Ectodermal cell (in vitro differentiated cells): ENCODE measurements around the gene OR2J3.
"Not testable (repeated sequence)": the region's sequence is repeated elsewhere in the genome, so short reads cannot be mapped to it uniquely, and the experiment has no call there.

Experiments
- H3K27ac ChIP-seq: 2 replicates; pipeline ENCODE4 v1.7.0; 2013; ENCODE audit warnings: mild to moderate bottlenecking, low read depth, low read length; ENCODE audit not compliant: insufficient read depth, poor library complexity, severe bottlenecking
- H3K27me3 ChIP-seq: 2 replicates; pipeline ENCODE4 v1.7.0; 2013; ENCODE audit warnings: mild to moderate bottlenecking, low read length; ENCODE audit not compliant: insufficient read depth, control insufficient read depth, poor library complexity, severe bottlenecking
- H3K36me3 ChIP-seq: one replicate; pipeline ENCODE4 v1.7.0; 2013; ENCODE audit warnings: low read length; ENCODE audit not compliant: control insufficient read depth, insufficient read depth
- H3K4me1 ChIP-seq: one replicate; pipeline ENCODE4 v1.7.0; 2013; ENCODE audit warnings: low read length; ENCODE audit not compliant: control insufficient read depth, insufficient read depth
- H3K4me3 ChIP-seq: 2 replicates; pipeline ENCODE4 v1.7.0; 2013; ENCODE audit warnings: low read depth, low read length, control low read depth; ENCODE audit not compliant: insufficient read depth
- H3K9me3 ChIP-seq: 2 replicates; pipeline ENCODE4 v1.7.0; 2013; ENCODE audit warnings: mild to moderate bottlenecking, low read length, moderate library complexity; ENCODE audit not compliant: control insufficient read depth
- WGBS, 2 experiments: methylation state at CpG; one replicate each; pipeline ENCODE4 v1.1.7; 2013; ENCODE audit warnings: missing lambda C conversion rate in 2 of 2; 5-methylcytosine and 5-hydroxymethylcytosine counted together

OR2J3 gene

GRCh38 chr6:29114964-29115363 lies 7.1 kb downstream of the OR2J3 start:
- not testable (repeated sequence) for H3K4me1 ChIP-seq, H3K27ac ChIP-seq, H3K9me3 ChIP-seq, H3K27me3 ChIP-seq, H3K36me3 ChIP-seq, H3K4me3 ChIP-seq
- WGBS, 2 experiments, result no CpG with 5 or more reads among the region's 3 CpGs

DNA sequence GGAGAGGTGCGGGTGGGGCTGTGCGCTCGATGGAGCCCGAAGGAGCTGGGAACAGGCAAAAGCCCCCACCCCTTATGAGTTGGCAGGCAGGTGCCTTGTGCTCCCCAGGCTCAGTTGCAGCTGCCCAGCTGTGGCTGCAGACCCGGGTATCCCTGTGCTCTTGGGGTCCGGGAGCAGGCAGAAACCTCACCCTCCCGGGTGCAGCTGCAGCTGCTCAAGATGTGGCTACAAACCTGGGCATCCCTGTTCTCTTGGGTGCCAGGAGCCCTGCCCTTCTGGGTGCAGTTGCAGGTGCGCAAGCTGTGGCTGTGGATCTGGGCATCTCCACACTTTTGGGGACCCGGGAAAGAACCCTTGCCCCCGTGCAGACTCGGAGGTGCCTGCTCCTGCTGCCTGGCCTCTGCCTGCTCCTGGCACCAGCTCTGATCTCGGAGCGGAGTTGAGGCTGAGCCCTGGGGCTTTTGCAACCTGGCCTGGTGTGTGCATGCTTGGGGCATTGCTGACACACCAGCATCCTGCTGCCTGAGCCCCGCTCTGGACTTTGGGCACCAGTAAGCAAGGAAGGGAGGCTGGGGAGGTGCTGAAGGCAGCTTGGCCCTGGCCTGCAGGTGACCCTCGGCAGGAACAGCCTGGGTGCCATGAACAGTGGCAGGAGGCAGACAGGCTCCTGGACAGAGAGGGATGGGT lies 21.6 kb downstream of the OR2J3 start:
- Histone ChIP-seq H3K27ac (no peak overlapping the region), H3K36me3 (no peaks in the 10 kb centered on the region), H3K4me3 (no peak overlapping the region), H3K9me3 (no peaks in the 10 kb centered on the region), H3K27me3 (no peaks in the 10 kb centered on the region), H3K4me1 (no peaks in the 10 kb centered on the region)
- 87% methylated on average over 15 of the region's 15 CpGs for WGBS, 2 experiments

GRCh38 chr6:29130644-29131043 lies 22.8 kb downstream of the OR2J3 start:
- H3K4me3 ChIP-seq, result no peak overlapping the region
- H3K9me3 ChIP-seq, result no peaks in the 10 kb centered on the region
- no peak overlapping the region for H3K27ac ChIP-seq
- H3K4me1 ChIP-seq, result no peaks in the 10 kb centered on the region
- no peaks in the 10 kb centered on the region for H3K27me3 ChIP-seq
- H3K36me3 ChIP-seq, result no peaks in the 10 kb centered on the region
- 95 to 96% methylated on average over 4 of the region's 4 CpGs for WGBS, 2 experiments

- WGBS, 2 experiments, result 80 to 94% methylated on average over 1 to 2 of the region's 2 CpGs
- Histone ChIP-seq H3K4me1 (no peaks in the 10 kb centered on the region), H3K27me3 (no peaks in the 10 kb centered on the region), H3K36me3 (no peaks in the 10 kb centered on the region), H3K9me3 (no peaks in the 10 kb centered on the region), H3K27ac (no peak overlapping the region), H3K4me3 (no peak overlapping the region)
Measured at GRCh38 chr6:29131691-29132090, 23.8 kb downstream of the OR2J3 start.

DNA sequence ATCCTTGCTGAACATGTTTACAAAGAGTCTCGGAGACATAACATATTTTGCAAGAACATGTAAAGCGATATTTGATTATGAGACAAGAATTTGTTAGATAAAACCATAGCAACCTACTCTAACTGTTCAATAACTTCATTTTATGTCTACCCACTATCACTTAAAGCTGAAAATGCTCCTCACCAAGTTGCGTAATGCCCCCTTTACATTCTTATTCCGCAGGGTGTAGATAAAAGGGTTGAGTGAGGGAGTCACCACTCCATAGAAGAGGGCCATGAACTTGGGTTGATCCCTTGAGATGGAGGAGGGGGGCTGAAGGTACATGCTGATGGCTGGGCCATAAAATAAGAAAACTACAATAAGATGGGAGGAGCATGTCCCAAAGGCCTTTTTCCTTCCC lies 29.9 kb downstream of the OR2J3 start:
- Histone ChIP-seq H3K9me3 (no peaks in the 10 kb centered on the region), H3K36me3 (no peaks in the 10 kb centered on the region), H3K4me3 (no peak overlapping the region), H3K27ac (no peak overlapping the region), H3K4me1 (no peaks in the 10 kb centered on the region), H3K27me3 (no peaks in the 10 kb centered on the region)
- 80 to 96% methylated on average over 2 to 4 of the region's 4 CpGs for WGBS, 2 experiments

- no peak overlapping the region for H3K27ac ChIP-seq
- no peaks in the 10 kb centered on the region for H3K9me3 ChIP-seq
- no CpG with 5 or more reads among the region's 1 CpG for WGBS, 2 experiments
- H3K4me1 ChIP-seq, result no peaks in the 10 kb centered on the region
- no peaks in the 10 kb centered on the region for H3K36me3 ChIP-seq
- no peaks in the 10 kb centered on the region for H3K27me3 ChIP-seq
- H3K4me3 ChIP-seq, result no peak overlapping the region
Measured at GRCh38 chr6:29141606-29142005, 33.7 kb downstream of the OR2J3 start.

DNA sequence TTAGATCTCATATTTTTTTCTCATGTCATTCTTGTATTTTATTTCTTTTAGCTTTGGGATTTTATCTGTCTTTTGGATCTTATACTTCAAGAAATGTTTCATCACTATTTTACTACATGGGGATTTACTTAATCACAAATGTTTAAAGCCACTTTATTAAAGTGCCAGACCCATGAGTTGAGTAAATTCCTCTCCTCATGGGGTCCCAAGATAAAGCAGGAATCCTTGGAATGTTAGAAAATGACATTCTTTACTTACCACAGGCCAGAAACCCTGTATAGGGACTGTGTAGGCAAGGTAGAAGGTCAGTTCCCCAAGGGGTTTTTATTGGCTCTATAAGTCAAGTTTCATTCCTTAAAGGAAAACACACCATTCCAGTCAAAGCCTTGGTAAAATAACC lies 34.5 kb downstream of the OR2J3 start:
- H3K27me3 ChIP-seq, result no peaks in the 10 kb centered on the region
- H3K4me1 ChIP-seq, result no peaks in the 10 kb centered on the region
- H3K27ac ChIP-seq, result no peak overlapping the region
- no peaks in the 10 kb centered on the region for H3K36me3 ChIP-seq
- H3K4me3 ChIP-seq, result no peak overlapping the region
- no peaks in the 10 kb centered on the region for H3K9me3 ChIP-seq

GRCh38 chr6:29146179-29146578 lies 38.3 kb downstream of the OR2J3 start:
- WGBS, 2 experiments, result 88 to 97% methylated on average over 2 of the region's 2 CpGs

DNA sequence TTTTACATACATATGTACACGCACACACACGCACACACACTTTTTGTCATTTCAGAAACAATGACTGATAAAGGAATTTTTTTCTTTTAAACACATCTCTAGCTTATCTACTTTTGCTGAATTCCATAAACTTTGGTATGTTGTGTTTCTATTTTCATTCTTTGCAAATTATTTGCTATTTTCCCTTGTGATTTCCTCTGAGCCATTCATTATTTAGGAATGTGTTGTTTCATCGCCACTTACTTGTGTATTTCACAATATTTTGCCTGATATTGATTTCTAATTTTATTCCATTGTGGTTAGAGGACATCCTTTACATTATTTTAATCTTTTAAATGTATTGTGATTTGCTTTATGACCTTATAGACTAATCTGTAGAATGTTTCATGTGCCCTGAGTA lies 39.2 kb downstream of the OR2J3 start:
- no peak overlapping the region for H3K4me3 ChIP-seq
- H3K4me1 ChIP-seq, result no peaks in the 10 kb centered on the region
- 88 to 92% methylated on average over 2 of the region's 3 CpGs for WGBS, 2 experiments
- H3K27me3 ChIP-seq, result no peaks in the 10 kb centered on the region
- H3K9me3 ChIP-seq, result no peaks in the 10 kb centered on the region
- H3K36me3 ChIP-seq, result no peaks in the 10 kb centered on the region
- no peak overlapping the region for H3K27ac ChIP-seq

More at GRCh38 chr6:29146179-29146578, 38.3 kb downstream of the OR2J3 start:
- Histone ChIP-seq H3K4me3 (no peak overlapping the region), H3K9me3 (no peaks in the 10 kb centered on the region), H3K36me3 (no peaks in the 10 kb centered on the region), H3K27me3 (no peaks in the 10 kb centered on the region), H3K4me1 (no peaks in the 10 kb centered on the region), H3K27ac (no peak overlapping the region)

GRCh38 chr6:29149444-29149843 lies 41.6 kb downstream of the OR2J3 start:
- not testable (repeated sequence) for H3K4me3 ChIP-seq, H3K36me3 ChIP-seq
- WGBS, 2 experiments, result 85% methylated on average over 3 of the region's 3 CpGs

GRCh38 chr6:29153083-29153482 lies 45.2 kb downstream of the OR2J3 start:
- Histone ChIP-seq H3K9me3 (no peaks in the 10 kb centered on the region), H3K4me3 (no peak overlapping the region), H3K27me3 (no peaks in the 10 kb centered on the region), H3K36me3 (no peaks in the 10 kb centered on the region), H3K27ac (no peak overlapping the region), H3K4me1 (no peaks in the 10 kb centered on the region)
- 85 to 91% methylated on average over 1 of the region's 1 CpG for WGBS, 2 experiments

More at GRCh38 chr6:29149444-29149843, 41.6 kb downstream of the OR2J3 start:
- H3K9me3 ChIP-seq, H3K27me3 ChIP-seq, H3K27ac ChIP-seq, H3K4me1 ChIP-seq: not testable (repeated sequence)
